OCI-LY3 (cell line): ENCODE measurements around the gene SSRP1.

ENCODE experiments used
- CTCF ChIP-seq: fragments of 200-600, 300-600 bp; sonication (generic); IDR thresholded peaks from 2 replicates; pipeline ENCODE4 v1.5.1; 2014; ENCODE audit warnings: antibody characterized with exemption, low read length, low read depth
- EZH2phosphoT487 ChIP-seq: fragments of 200-600 bp; shearing (Covaris generic); IDR thresholded peaks from 2 replicates; pipeline ENCODE4 v1.6.1; 2018; ENCODE audit warnings: antibody characterized with exemption, mixed run types, low read depth

GRCh38 chr11:57318178-57318577 is 17.5 kb downstream of the SSRP1 start:
- TF ChIP-seq CTCF, result no peak
- no peak for TF ChIP-seq EZH2phosphoT487
